ENCODE data around the gene GTF2F1. TPM values are rescaled to one million over a fixed set of nuclear protein-coding genes. Genes with fewer than 3 reads are reported as not detected.

Gene GTF2F1
- total RNA-seq, 4 donors from 2014 or later, result 29.5 to 50.9 (median 45.1) TPM

GRCh38 chr19:6423499-6424194, 30.7 kb upstream of the GTF2F1 start:
- TF ChIP-seq POLR2A (IDR thresholded peaks at IDR 0.05) (no peak), EP300 (IDR thresholded peaks at IDR 0.05) (no peak), CTCF (IDR thresholded peaks at IDR 0.05) (no peak)
- Histone ChIP-seq H3K4me1 (peaks cover 0 to 56% (median 26%) of the 10 kb centered on the region in 4 donors), H3K27me3 (no peaks in the 10 kb centered on the region), H3K4me3 (peak overlapping the region; percentile 70 to 95 (median 88)), H3K36me3 (peaks cover 0 to 35% (median 2%) of the 10 kb centered on the region in 3 donors), H3K9me3 (no peaks in the 10 kb centered on the region), H3K27ac (peak overlapping the region; percentile 48 to 91 (median 76))
- no peak for DNase-seq (ENCODE audit: low spot score in 2 of 2)
- WGBS, 2 donors, result 0 to 1% methylated on average over 11 to 19 of the region's 20 CpGs

GRCh38 chr19:6421075-6422014, 28.4 kb upstream of the GTF2F1 start:
- Histone ChIP-seq H3K4me3 (no peak overlapping the region), H3K27ac (peak overlapping the region in 1 of 4 donors; percentile 22), H3K4me1 (peaks cover 0 to 68% (median 26%) of the 10 kb centered on the region in 4 donors), H3K27me3 (no peaks in the 10 kb centered on the region), H3K9me3 (no peaks in the 10 kb centered on the region), H3K36me3 (peaks cover under 1 to 58% (median 25%) of the 10 kb centered on the region in 3 donors)
- TF ChIP-seq POLR2A (IDR thresholded peaks at IDR 0.05) (no peak), CTCF (IDR thresholded peaks at IDR 0.05) (no peak), EP300 (IDR thresholded peaks at IDR 0.05) (no peak)
- no peak for DNase-seq (ENCODE audit: low spot score in 2 of 2)
- whole genome bisulfite sequencing, 2 donors, result 66 to 70% methylated on average over 11 to 20 of the region's 20 CpGs

DNA sequence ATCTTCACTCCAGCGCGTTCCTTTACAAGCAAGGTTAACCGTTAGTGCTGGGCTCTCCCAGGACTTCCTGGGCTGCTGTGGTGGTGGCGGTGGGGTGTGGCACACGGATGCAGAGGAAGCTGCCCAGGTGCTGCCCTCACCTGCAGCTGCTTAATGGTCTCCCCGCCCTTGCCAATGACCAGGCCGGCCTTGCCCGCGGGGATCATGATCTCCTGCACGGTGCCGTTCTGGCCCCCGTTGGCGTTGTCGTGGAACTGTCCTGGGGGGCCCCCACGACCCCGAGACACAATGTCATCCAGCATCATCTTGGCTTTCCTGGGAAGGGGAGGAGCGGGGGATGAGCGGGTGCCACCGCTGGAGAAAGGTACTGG, 25.6 kb upstream of the GTF2F1 start:
- TF ChIP-seq EP300 (IDR thresholded peaks at IDR 0.05) (no peak), CTCF (IDR thresholded peaks at IDR 0.05) (no peak), POLR2A (IDR thresholded peaks at IDR 0.05) (no peak)
- no peak for DNase-seq (ENCODE audit: low spot score in 2 of 2)
- no peak overlapping the region for H3K27ac ChIP-seq
- H3K4me3 ChIP-seq, result no peak overlapping the region
- H3K4me1 ChIP-seq, result peaks cover 0 to 73% (median 26%) of the 10 kb centered on the region in 4 donors
- no peaks in the 10 kb centered on the region for H3K27me3 ChIP-seq
- H3K36me3 ChIP-seq, result peaks cover 7 to 84% (median 42%) of the 10 kb centered on the region in 3 donors
- no peaks in the 10 kb centered on the region for H3K9me3 ChIP-seq
- WGBS, 2 donors, result 80 to 93% methylated on average over 19 of the region's 19 CpGs

GRCh38 chr19:6417713-6418561, 25.0 kb upstream of the GTF2F1 start:
- peaks cover 0 to 71% (median 21%) of the 10 kb centered on the region in 4 donors for H3K4me1 ChIP-seq

More at GRCh38 chr19:6417713-6418561, 25.0 kb upstream of the GTF2F1 start:
- Histone ChIP-seq H3K4me3 (no peak overlapping the region), H3K36me3 (peaks cover 7 to 84% (median 42%) of the 10 kb centered on the region in 3 donors), H3K27me3 (no peaks in the 10 kb centered on the region), H3K9me3 (no peaks in the 10 kb centered on the region), H3K27ac (peak overlapping the region in 2 of 4 donors; percentile 6 to 20)
- no peak for DNase-seq (ENCODE audit: low spot score in 2 of 2)
- TF ChIP-seq CTCF (IDR thresholded peaks at IDR 0.05) (peak; percentile 27 to 55 (median 42)), EP300 (IDR thresholded peaks at IDR 0.05) (no peak), POLR2A (IDR thresholded peaks at IDR 0.05) (no peak)
- 61 to 65% methylated on average over 16 to 26 of the region's 33 CpGs for WGBS, 2 donors
